Stimulated activated CD4-positive, alpha-beta T cell treated with anti-CD3 and anti-CD28 coated beads, Interleukin-12 subunit alpha, Interleukin-12 subunit beta, amount 100 ng/mL, for 4 hours (primary cell): ENCODE data around the gene ZNF469.

Source experiments
- DNase-seq: peaks from one replicate; pipeline ENCODE4 v3.0.0-alpha.2; 2020

The ZNF469 gene

GRCh38 chr16:88431651-88432050, 48.9 kb downstream of the ZNF469 start:
- no peak for DNase-seq

DNA sequence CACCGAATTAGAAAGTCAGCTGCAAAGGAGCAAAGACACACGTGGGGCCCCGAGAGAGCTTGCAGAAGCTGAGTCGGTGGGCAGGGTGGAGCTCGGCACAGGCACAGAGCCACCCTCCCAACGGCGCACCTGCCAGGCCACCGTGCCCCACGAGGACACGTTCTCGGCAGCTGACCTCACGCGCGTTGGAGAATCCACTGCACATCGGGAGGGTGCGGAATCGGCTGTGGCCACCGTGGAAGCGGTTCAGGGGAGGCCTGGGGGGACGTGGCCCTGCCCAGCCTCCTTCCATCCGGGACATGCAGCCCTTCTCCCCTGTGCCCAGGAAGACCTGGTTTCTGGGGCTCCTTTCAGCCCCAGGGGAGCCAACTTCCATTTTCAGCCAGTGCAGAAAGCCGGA, 49.4 kb downstream of the ZNF469 start:
- DNase-seq: no peak
